HPDE6-E6E7 (cell line): Measurements from ENCODE around the gene NKAIN2.

ENCODE experiments used
- DNase-seq: peaks from one replicate; pipeline ENCODE4 v3.0.0; 2011; ENCODE audit warnings: missing footprints; ENCODE audit errors: extremely low spot score

NKAIN2 gene

GRCh38 chr6:124822721-124823120, 1019.1 kb downstream of the NKAIN2 start:
- DNase-seq = no peak

DNA sequence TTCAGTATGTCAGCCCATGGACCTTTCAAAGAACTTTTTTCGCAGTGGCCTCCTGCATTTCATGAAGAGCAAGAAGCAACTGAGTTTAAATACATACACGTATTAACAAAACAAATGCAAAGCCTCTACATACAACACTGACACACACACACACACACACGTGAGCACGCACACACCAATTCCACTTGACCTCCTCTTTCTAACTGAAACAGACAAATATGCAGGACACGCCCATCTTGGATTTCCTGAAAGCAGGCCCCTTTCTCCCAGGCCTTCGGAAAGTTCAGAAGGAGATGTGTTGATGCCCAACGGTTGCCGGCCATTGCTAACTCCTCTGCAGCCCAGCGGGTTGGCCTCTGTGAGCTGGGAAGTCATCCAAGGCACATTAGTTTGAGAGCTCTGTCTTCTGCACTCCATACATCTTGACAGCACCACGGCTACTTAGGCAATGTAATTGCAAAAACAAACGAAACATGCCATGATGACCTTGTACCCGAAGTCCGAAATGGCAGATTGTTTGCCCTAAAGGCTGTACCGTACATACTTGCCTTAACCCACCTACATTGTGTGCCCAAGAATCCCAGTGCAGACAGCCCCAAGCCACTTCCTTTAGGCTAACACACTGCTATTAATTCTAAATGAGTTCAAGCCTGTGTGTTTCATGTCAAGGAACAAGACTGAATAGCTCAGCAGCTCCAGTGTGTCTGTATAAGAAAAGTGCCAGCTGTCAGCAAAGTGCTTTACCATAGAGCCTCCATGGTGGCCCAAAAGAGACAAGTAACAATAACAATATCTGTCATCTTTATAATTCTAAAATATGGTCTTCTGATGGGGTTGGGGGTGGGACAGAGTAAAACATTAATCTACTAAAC, 1019.8 kb downstream of the NKAIN2 start:
- DNase-seq = no peak

DNA sequence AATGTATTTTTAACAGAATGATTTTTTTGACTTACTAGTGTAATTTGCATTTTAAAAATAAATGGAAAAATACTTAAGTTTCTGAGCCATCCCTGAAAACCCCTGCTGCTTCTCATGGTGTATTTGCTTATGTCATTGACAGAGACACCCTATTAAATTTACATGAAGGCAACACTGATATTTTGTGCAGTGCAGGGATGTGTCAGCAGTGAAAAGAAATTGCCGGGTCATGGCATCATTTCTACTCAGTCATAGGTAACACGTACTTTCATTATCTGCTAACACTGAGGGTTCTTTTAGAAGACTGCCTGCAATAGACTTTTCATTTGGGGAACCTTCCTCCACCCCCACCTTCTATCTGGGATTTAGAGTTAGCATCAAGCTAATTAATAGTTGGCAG, 1021.9 kb downstream of the NKAIN2 start:
- no peak for DNase-seq

GRCh38 chr6:124829822-124830221, 1026.2 kb downstream of the NKAIN2 start:
- no peak for DNase-seq

GRCh38 chr6:124830506-124830905, 1026.8 kb downstream of the NKAIN2 start:
- no peak for DNase-seq

DNA sequence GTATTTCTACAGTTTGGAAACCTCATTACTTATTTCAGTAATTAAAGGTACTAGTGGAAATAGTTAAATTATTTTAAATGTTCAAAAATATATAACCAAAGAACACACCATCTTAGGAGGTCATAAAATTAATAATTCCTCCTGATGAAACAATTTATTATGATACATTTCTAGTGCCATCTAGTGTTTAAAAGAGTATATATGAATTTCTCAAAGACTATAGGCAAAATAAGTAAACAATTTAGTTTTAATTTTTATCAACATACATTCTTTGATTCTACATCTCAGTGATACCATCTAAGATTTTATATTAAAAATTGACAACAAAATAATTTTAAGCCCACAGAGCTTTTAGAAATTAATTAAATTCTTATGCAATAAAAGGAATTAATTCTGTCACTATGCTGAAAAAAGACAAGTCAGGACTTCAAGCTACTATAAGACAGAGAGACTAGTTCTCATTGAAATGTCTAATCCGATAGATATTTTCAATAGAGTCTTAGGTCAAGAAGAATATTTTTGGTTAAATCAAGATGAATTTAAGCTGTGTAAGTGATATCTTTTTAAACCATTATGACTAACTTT, 1050.8 kb downstream of the NKAIN2 start:
- DNase-seq = no peak

DNA sequence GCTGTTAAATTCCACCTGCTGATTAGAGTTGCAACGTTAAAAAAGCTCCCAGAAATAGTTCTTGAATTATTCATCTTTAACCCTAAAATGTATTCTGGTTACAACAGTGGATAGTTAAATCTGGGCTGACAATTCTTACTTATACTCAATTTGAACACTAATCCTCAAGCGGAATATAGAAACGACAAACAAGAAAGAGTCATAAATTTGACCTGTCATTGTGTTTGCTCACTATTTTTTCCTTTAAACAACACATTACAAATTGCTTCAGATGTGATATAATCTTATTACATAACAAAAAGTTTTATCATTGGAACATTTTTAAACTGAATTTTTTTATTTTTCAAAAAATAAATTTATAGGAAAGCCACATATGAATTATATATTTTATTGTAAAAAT, 1054.1 kb downstream of the NKAIN2 start:
- DNase-seq = no peak

DNA sequence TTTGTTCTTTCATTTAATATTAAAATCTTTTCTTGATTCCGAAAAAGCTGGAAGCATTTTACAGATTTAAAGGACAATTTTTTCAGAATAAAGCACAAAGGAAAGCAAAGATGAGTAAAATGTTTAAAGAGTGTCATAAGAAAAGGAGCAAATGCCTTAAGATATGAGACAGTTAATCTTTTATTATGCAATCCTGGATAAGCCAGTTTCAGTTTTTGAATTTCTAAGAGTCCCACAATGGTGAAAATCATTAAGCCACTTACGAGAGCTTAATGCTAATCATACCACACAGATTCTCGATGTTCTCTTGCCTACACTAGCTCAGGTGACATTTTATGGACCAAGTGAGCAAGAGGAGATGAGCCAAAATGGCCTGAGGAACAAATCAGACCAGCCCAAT, 1054.9 kb downstream of the NKAIN2 start:
- no peak for DNase-seq

DNA sequence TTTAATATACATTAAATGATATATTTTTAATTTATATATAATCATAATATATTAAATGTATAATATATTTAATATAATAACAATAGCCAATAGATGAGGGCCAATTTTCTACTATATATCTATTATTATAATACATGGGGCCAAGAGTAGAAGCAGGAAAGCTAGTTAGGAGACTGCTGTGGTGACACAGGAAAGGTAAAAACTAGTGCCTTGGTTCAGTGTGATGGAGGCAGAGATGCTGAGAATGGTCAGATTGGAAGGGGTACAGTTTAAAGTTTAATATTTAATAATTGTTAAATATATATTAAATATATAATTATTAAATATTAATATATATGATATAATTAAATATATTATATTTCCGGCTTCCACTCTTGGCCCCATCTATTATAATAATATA, 1055.7 kb downstream of the NKAIN2 start:
- DNase-seq = no peak

- DNase-seq = no peak
These were observed 1062.4 kb downstream of the NKAIN2 start for GRCh38 chr6:124866040-124866439.

GRCh38 chr6:124867121-124867520, 1063.5 kb downstream of the NKAIN2 start:
- no peak for DNase-seq

GRCh38 chr6:124868481-124868880, 1064.8 kb downstream of the NKAIN2 start:
- DNase-seq = no peak

DNA sequence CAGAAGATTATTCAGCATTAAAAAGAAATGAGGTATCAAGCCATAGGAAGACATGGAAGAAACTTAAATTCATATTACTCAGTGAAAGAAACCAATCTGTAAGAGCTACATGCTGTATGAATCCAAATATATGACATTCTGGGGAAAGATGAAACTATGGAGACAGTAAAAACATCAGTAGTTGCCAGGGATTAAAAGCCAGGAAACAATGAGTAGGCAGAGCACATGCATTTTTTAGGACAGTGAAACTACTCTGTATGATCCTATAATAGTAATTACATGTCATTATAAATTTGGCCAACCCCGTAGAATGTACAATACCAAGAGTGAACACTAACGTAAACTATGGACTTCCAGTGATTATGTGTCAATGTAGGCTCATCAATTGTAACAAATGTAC, 1065.8 kb downstream of the NKAIN2 start:
- DNase-seq = no peak

GRCh38 chr6:124870611-124871459, 1067.2 kb downstream of the NKAIN2 start:
- DNase-seq = no peak

GRCh38 chr6:124872361-124873065, 1068.8 kb downstream of the NKAIN2 start:
- DNase-seq = no peak

DNA sequence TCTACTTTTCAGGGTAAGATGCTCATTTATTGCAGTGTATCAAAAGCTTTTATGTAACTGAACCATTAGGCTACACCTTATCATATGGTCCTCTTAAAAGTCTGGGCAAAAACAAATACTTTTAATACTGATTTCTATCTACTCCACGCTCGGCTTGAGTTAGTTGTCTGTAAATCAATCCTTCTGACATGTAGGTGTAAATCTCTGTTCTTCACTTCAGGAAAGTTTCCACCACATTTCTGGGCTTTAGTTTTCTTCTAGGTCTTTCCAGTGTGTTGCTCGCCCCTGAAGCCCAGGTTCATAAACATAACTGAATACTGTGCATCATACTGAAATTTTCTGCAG, 1069.4 kb downstream of the NKAIN2 start:
- DNase-seq = no peak
